Endothelial cell of umbilical vein (primary cell): ENCODE results near the gene GGACT. TPM values are rescaled to one million over a fixed set of nuclear protein-coding genes. Genes with fewer than 3 reads are reported as not detected.

Experiments
- BruUV-seq: library from RNA; stranded (reverse); fragments of 400-500 nt; replicated peaks from 2 replicates; lab custom pipeline; 2021; lab: Mats Ljungman, UMichigan
- CTCF ChIA-PET: fragments of 300-600, 350-600 bp; sonication (Branson Sonifier 250); formaldehyde crosslinking; loops from one replicate; lab custom pipeline; 2021; ENCODE audit warnings: antibody characterized with exemption, inconsistent platforms; lab: Charles Lee
- POLR2A ChIA-PET: fragments of 300-600, 350-600 bp; sonication (Branson Sonifier 250); formaldehyde crosslinking; loops from one replicate; lab custom pipeline; 2021; ENCODE audit warnings: antibody characterized with exemption, inconsistent platforms; lab: Charles Lee
- DNase-seq: peaks from one replicate; pipeline ENCODE4 v3.0.0-alpha.2; 2011; ENCODE audit warnings: low read depth, low spot score
- FAIRE-seq: peaks from 2 replicates; lab custom pipeline; 2011; peaks lifted over from hg19 to GRCh38; lab: Jason Lieb, UNC
- H2AFZ ChIP-seq: 2 replicates; pipeline ENCODE4 v1.6.0; 2012; ENCODE audit warnings: low read depth, low read length, control low read depth, inconsistent platforms
- H3K27ac ChIP-seq: 2 replicates; pipeline ENCODE4 v1.5.1; 2011; ENCODE audit warnings: low read depth, mild to moderate bottlenecking, control low read depth, low read length, moderate library complexity; ENCODE audit not compliant: insufficient read depth
- H3K27me3 ChIP-seq, 2 experiments: 2 replicates each; pipeline versions ENCODE4 v1.6.0 to v1.6.1; 2011; ENCODE audit warnings: low read length in 2 of 2, mixed read lengths in 1 of 2; ENCODE audit not compliant: control insufficient read depth in 2 of 2, insufficient read depth in 2 of 2
- H3K36me3 ChIP-seq, 2 experiments: 2 replicates in 1 of 2; 3 replicates in 1 of 2; pipeline ENCODE4 v1.5.1; 2011; ENCODE audit warnings: low read length in 2 of 2, mild to moderate bottlenecking in 1 of 2, moderate library complexity in 1 of 2; ENCODE audit not compliant: control insufficient read depth in 2 of 2, insufficient read depth in 2 of 2; ENCODE audit errors: extremely low read depth in 1 of 2
- H3K4me1 ChIP-seq: 3 replicates; pipeline ENCODE4 v1.5.1; 2011; ENCODE audit warnings: mild to moderate bottlenecking, low read length; ENCODE audit not compliant: control insufficient read depth, insufficient read depth; ENCODE audit errors: extremely low read depth
- H3K4me2 ChIP-seq: 2 replicates; pipeline ENCODE4 v1.6.1; 2011; ENCODE audit warnings: low read length, control low read depth, mixed read lengths; ENCODE audit not compliant: insufficient read depth
- H3K4me3 ChIP-seq, 3 experiments: fragments of 200-600 bp in 1 of 3; sonication (generic), shearing (Covaris generic) in 1 of 3; replicated peaks in 1 of 3; 2 replicates each; pipeline ENCODE4 v1.5.1; 2011 to 2016; ENCODE audit warnings: control low read depth in 3 of 3, low read length in 3 of 3, mild to moderate bottlenecking in 2 of 3, inconsistent platforms in 1 of 3, low read depth in 1 of 3, moderate library complexity in 1 of 3; ENCODE audit not compliant: insufficient read depth in 1 of 3
- H3K79me2 ChIP-seq: 2 replicates; pipeline ENCODE4 v1.6.0; 2012; ENCODE audit warnings: low read length, inconsistent platforms; ENCODE audit not compliant: control insufficient read depth, insufficient read depth
- H3K9ac ChIP-seq: replicated peaks from 2 replicates; pipeline ENCODE3; 2011; ENCODE audit warnings: low read length, control low read depth; ENCODE audit not compliant: insufficient read depth; ENCODE audit errors: extremely low read depth
- H3K9me1 ChIP-seq: replicated peaks from 3 replicates; pipeline ENCODE4 v1.6.0; 2011; ENCODE audit warnings: mild to moderate bottlenecking, low read length; ENCODE audit not compliant: control insufficient read depth, insufficient read depth; ENCODE audit errors: extremely low read depth
- H3K9me3 ChIP-seq: replicated peaks from 2 replicates; pipeline ENCODE4 v1.5.1; 2012; ENCODE audit warnings: low read length, inconsistent platforms; ENCODE audit not compliant: control insufficient read depth, insufficient read depth
- H4K20me1 ChIP-seq: replicated peaks from 2 replicates; pipeline ENCODE3; 2011; ENCODE audit warnings: mild to moderate bottlenecking, low read length; ENCODE audit not compliant: control insufficient read depth, insufficient read depth; ENCODE audit errors: extremely low read depth
- CTCF ChIP-seq, 2 donors: IDR thresholded peaks; 1 replicate in 1 of 2; 2 replicates in 1 of 2; pipeline ENCODE4 v1.5.1; 2011; ENCODE audit warnings: low read length in 2 of 2, mild to moderate bottlenecking in 2 of 2, moderate library complexity in 2 of 2, control low read depth in 1 of 2, inconsistent platforms in 1 of 2, low read depth in 1 of 2; ENCODE audit not compliant: insufficient read depth in 1 of 2; ENCODE audit errors: extremely low read depth in 1 of 2
- EZH2 ChIP-seq: IDR thresholded peaks from 2 replicates; pipeline ENCODE4 v1.6.1; 2012; ENCODE audit warnings: borderline replicate concordance, low read depth, mild to moderate bottlenecking, moderate library complexity, low read length, inconsistent platforms; ENCODE audit not compliant: severe bottlenecking
- FOS ChIP-seq: IDR thresholded peaks from 2 replicates; pipeline ENCODE4 v1.6.1; 2011; ENCODE audit warnings: mild to moderate bottlenecking, low read length, moderate library complexity, borderline replicate concordance; ENCODE audit not compliant: insufficient read depth
- GATA2 ChIP-seq: IDR thresholded peaks from 2 replicates; pipeline ENCODE4 v1.7.0; 2011; ENCODE audit warnings: low read depth, mild to moderate bottlenecking, moderate library complexity, mixed read lengths, low read length; ENCODE audit not compliant: insufficient read length, insufficient read depth
- JUN ChIP-seq: IDR thresholded peaks from 2 replicates; pipeline ENCODE4 v1.6.1; 2011; ENCODE audit warnings: borderline replicate concordance, low read depth; ENCODE audit not compliant: insufficient read length, insufficient read depth
- MYC ChIP-seq: IDR thresholded peaks from one replicate; pipeline ENCODE4 v1.6.1; 2011; ENCODE audit warnings: mild to moderate bottlenecking, low read depth, low read length
- POLR2A ChIP-seq: IDR thresholded peaks from 2 replicates; pipeline ENCODE4 v1.6.1; 2012; ENCODE audit warnings: low read depth, mild to moderate bottlenecking, control low read depth, low read length
- POLR2AphosphoS5 ChIP-seq: IDR thresholded peaks from 2 replicates; pipeline ENCODE4 v1.6.1; 2012; ENCODE audit warnings: low read depth, mild to moderate bottlenecking, control low read depth, low read length, moderate library complexity; ENCODE audit not compliant: insufficient read depth
- dilution Hi-C: fragments of 300-500 bp; cut with MboI; formaldehyde crosslinking; loops from one replicate; pipeline ENCODE4 v1.15.0; 2019; ENCODE audit warnings: low sequenced_read_pairs; ENCODE audit not compliant: extremely low pct_ligation_motif_present
- intact Hi-C: fragments of 100-400 bp; cut with micrococcal nuclease; formaldehyde crosslinking; loops from one replicate; pipeline ENCODE4 v1.10.0; 2022
- polyA plus RNA-seq, 4 experiments: library from polyadenylated mRNA; depleted of rRNA in 3 of 4; stranded (reverse) in 3 of 4; unstranded in 1 of 4; fragments of >200 nt; gene quantifications; 2 replicates each; pipeline versions ENCODE4 v1.2.1 to v1.2.3, GENCODE V29; 2011 to 2012; ENCODE audit warnings: missing spikeins in 1 of 4
- total RNA-seq: library from RNA; stranded (reverse); gene quantifications from 2 replicates; pipeline ENCODE4 v1.2.3, GENCODE V29; 2021
- TF ChIP-seq, protein P1 (sequence below): IDR thresholded peaks from 2 replicates; pipeline ENCODE4 v1.6.1; 2011; ENCODE audit not compliant: insufficient read depth, insufficient read length

GGACT gene
- total and polyA plus RNA-seq, 2 donors (not counting 3 experiments of a cell fraction or from before 2014, with no cell fraction given), result 2.5 to 6.5 TPM

DNA sequence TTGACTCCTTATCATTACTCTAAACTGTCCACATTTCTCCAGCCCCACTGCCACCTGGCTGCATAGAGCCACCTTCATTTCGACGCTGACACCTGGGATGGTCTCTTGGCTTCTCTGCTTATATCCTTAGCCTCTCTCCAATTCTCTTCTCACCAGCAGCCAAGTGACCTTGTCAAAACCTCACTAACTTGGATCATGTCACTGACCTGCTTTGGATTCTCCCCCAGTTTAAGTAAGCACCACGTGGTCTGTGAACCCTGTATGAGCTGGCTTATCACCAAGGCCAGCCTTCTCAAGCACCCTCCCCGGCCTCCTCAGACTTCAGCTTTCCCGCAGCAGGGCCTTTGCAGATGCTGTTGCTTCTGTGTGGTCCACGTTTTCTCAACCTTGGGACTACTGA is 12.3 kb upstream of the GGACT start:
- CTCF ChIA-PET, result interaction anchor here (1.1 to 2.3 kb wide), 2 partner anchors 24 to 28 kb away, joined by 3 to 7 read pairs; no protein-coding TSS in a partner anchor
- dilution Hi-C loops (no loop called here), intact Hi-C loops (no loop called here)

More for the DNA sequence above, 12.3 kb upstream of the GGACT start:
- DNase-seq (no peak), FAIRE-seq (no peak)
- no peak for TF ChIP-seq POLR2AphosphoS5
- no peak for TF ChIP-seq MYC
- TF ChIP-seq, protein P1, sequence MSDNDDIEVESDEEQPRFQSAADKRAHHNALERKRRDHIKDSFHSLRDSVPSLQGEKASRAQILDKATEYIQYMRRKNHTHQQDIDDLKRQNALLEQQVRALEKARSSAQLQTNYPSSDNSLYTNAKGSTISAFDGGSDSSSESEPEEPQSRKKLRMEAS, result no peak
- no peak for TF ChIP-seq CTCF (IDR thresholded peaks at IDR 0.05; ENCODE audit: extremely low read depth in 1 of 2, insufficient read depth in 1 of 2, low read depth in 1 of 2, low read length in 2 of 2)
- no peak for TF ChIP-seq EZH2
- TF ChIP-seq POLR2A, result no peak
- no peak for TF ChIP-seq GATA2
- TF ChIP-seq FOS, result no peak
- no peak for TF ChIP-seq JUN
- no peaks in the 10 kb centered on the region for H3K79me2 ChIP-seq
- BruUV-seq, result no TSS peak
- H3K4me2 ChIP-seq, result no peak overlapping the region
- no peaks in the 10 kb centered on the region for H3K36me3 ChIP-seq
- POLR2A ChIA-PET, result no interaction called here
- no peak overlapping the region for H3K27ac ChIP-seq
- H2AFZ ChIP-seq, result no peak overlapping the region
- H3K4me1 ChIP-seq, result peaks cover 5% of the 10 kb centered on the region
- H3K4me3 ChIP-seq, result no peak overlapping the region
- H3K9me1 ChIP-seq, result no peaks in the 10 kb centered on the region
- no peaks in the 10 kb centered on the region for H4K20me1 ChIP-seq
- H3K27me3 ChIP-seq, result no peaks in the 10 kb centered on the region
- H3K9me3 ChIP-seq, result no peaks in the 10 kb centered on the region
- H3K9ac ChIP-seq, result no peak overlapping the region
